DOHH2 (cell line): ENCODE measurements around the gene MCUB.

Source experiments
- H3F3A ChIP-seq: fragments of 200-600 bp; sonication (generic), shearing (Covaris generic); 2 replicates; pipeline ENCODE4 v1.6.0; 2016; ENCODE audit warnings: antibody characterized with exemption, mild to moderate bottlenecking; ENCODE audit not compliant: control insufficient read depth, insufficient read depth
- H3K27ac ChIP-seq: fragments of 200-600 bp; sonication (generic); 2 replicates; pipeline ENCODE4 v1.5.1; 2014; ENCODE audit warnings: low read depth, mild to moderate bottlenecking, low read length, moderate library complexity
- H3K27me3 ChIP-seq: fragments of 200-600 bp; sonication (generic); 2 replicates; pipeline ENCODE4 v1.6.1; 2014; ENCODE audit warnings: mild to moderate bottlenecking, low read length, mixed read lengths; ENCODE audit not compliant: control insufficient read depth
- H3K36me3 ChIP-seq: fragments of 200-600 bp; sonication (generic); 2 replicates; pipeline ENCODE4 v1.6.1; 2014; ENCODE audit warnings: mild to moderate bottlenecking, low read length, moderate library complexity, mixed read lengths; ENCODE audit not compliant: control insufficient read depth
- H3K4me1 ChIP-seq: fragments of 200-600 bp; sonication (generic); 2 replicates; pipeline ENCODE4 v1.6.1; 2014; ENCODE audit warnings: mild to moderate bottlenecking, low read length, mixed read lengths; ENCODE audit not compliant: control insufficient read depth
- H3K4me2 ChIP-seq: fragments of 200-600 bp; sonication (generic); 2 replicates; pipeline ENCODE4 v1.6.0; 2014; ENCODE audit warnings: mild to moderate bottlenecking, low read length, moderate library complexity
- H3K4me3 ChIP-seq: fragments of 200-600 bp; sonication (generic); 2 replicates; pipeline ENCODE4 v1.5.1; 2014; ENCODE audit warnings: mild to moderate bottlenecking, low read length, mixed read lengths
- H3K79me2 ChIP-seq: fragments of 200-600 bp; sonication (generic); 2 replicates; pipeline ENCODE4 v1.6.1; 2014; ENCODE audit warnings: mild to moderate bottlenecking, low read length, mixed read lengths; ENCODE audit not compliant: control insufficient read depth
- H3K9me2 ChIP-seq: fragments of 200-600 bp; sonication (generic); replicated peaks from 2 replicates; pipeline ENCODE4 v1.6.1; 2014; ENCODE audit warnings: mild to moderate bottlenecking, low read length, mixed read lengths; ENCODE audit not compliant: control insufficient read depth
- H3K9me3 ChIP-seq: fragments of 200-600 bp; sonication (generic); 2 replicates; pipeline ENCODE4 v1.6.1; 2014; ENCODE audit warnings: antibody characterized with exemption, low read length, mixed read lengths; ENCODE audit not compliant: control insufficient read depth, insufficient read depth
- H4K20me1 ChIP-seq: fragments of 200-600 bp; sonication (generic); 2 replicates; pipeline ENCODE4 v1.6.0; 2014; ENCODE audit warnings: low read depth, mild to moderate bottlenecking, antibody characterized with exemption, low read length, moderate library complexity; ENCODE audit not compliant: control insufficient read depth, insufficient read depth
- CTCF ChIP-seq: fragments of 200-600 bp; sonication (generic); IDR thresholded peaks from one replicate; pipeline ENCODE4 v1.5.1; 2014; ENCODE audit warnings: antibody characterized with exemption, mild to moderate bottlenecking, low read depth, low read length; ENCODE audit not compliant: poor library complexity, severe bottlenecking
- EZH2phosphoT487 ChIP-seq: fragments of 200-600 bp; sonication (generic); IDR thresholded peaks from 2 replicates; pipeline ENCODE4 v1.6.1; 2017; ENCODE audit warnings: borderline replicate concordance, mild to moderate bottlenecking, antibody characterized with exemption, low read length, moderate library complexity, mixed read lengths

Gene MCUB

GRCh38 chr4:109649872-109650271, 89.8 kb downstream of the MCUB start:
- H3K4me3 ChIP-seq, result no peak overlapping the region
- no peaks in the 10 kb centered on the region; the same call in 1 of the 2 replicates for H4K20me1 ChIP-seq
- H3K9me2 ChIP-seq, result no peaks in the 10 kb centered on the region
- H3K79me2 ChIP-seq, result peaks cover 87% of the 10 kb centered on the region
- H3K36me3 ChIP-seq, result peaks cover 19% of the 10 kb centered on the region
- H3K27ac ChIP-seq, result no peak overlapping the region
- TF ChIP-seq EZH2phosphoT487 (no peak), CTCF (no peak)
- no peak overlapping the region for H3K4me2 ChIP-seq
- peaks cover 14% of the 10 kb centered on the region for H3K9me3 ChIP-seq
- H3K4me1 ChIP-seq, result peaks cover 12% of the 10 kb centered on the region
- H3F3A ChIP-seq, result no peaks in the 10 kb centered on the region
- H3K27me3 ChIP-seq, result no peaks in the 10 kb centered on the region

- Histone ChIP-seq H4K20me1 (no peaks in the 10 kb centered on the region), H3K4me1 (no peaks in the 10 kb centered on the region; the same call in 1 of the 2 replicates), H3K4me3 (no peak overlapping the region), H3K79me2 (peaks cover 66% of the 10 kb centered on the region), H3K36me3 (peaks cover 4% of the 10 kb centered on the region), H3K4me2 (no peak overlapping the region), H3F3A (no peaks in the 10 kb centered on the region), H3K27me3 (no peaks in the 10 kb centered on the region), H3K9me3 (no peaks in the 10 kb centered on the region), H3K27ac (no peak overlapping the region), H3K9me2 (no peaks in the 10 kb centered on the region)
- TF ChIP-seq CTCF, result no peak
- TF ChIP-seq EZH2phosphoT487, result no peak
These were observed 95.3 kb downstream of the MCUB start for GRCh38 chr4:109655396-109655795.

- Histone ChIP-seq H4K20me1 (no peaks in the 10 kb centered on the region), H3K27ac (no peak overlapping the region), H3K79me2 (peaks cover 44% of the 10 kb centered on the region), H3K4me2 (no peak overlapping the region), H3K9me3 (no peaks in the 10 kb centered on the region), H3F3A (no peaks in the 10 kb centered on the region), H3K4me1 (no peaks in the 10 kb centered on the region), H3K4me3 (no peak overlapping the region), H3K27me3 (no peaks in the 10 kb centered on the region), H3K9me2 (no peaks in the 10 kb centered on the region), H3K36me3 (peaks cover 11% of the 10 kb centered on the region)
- no peak for TF ChIP-seq CTCF
- no peak for TF ChIP-seq EZH2phosphoT487
These were observed 97.9 kb downstream of the MCUB start for GRCh38 chr4:109657854-109658418.
